Uterus (tissue), 2 donors: ENCODE data around the gene ALKBH6.

ENCODE experiments used
- POLR2A ChIP-seq, 2 donors: fragments of 450-650 bp; IDR thresholded peaks; one replicate each; pipeline ENCODE4 v1.6.1; 2016; ENCODE audit warnings: antibody characterized with exemption in 2 of 2, mild to moderate bottlenecking in 1 of 2, moderate library complexity in 1 of 2
- TF ChIP-seq, protein P1 (sequence below), 4 experiments: fragments of 200-600 bp in 2 of 4; fragments of 450-650 bp in 2 of 4; sonication (generic) in 2 of 4; IDR thresholded peaks; one replicate each; pipeline ENCODE4 v1.5.1; 2016 to 2019; ENCODE audit warnings: antibody characterized with exemption in 4 of 4, mild to moderate bottlenecking in 2 of 4, moderate library complexity in 1 of 4

- TF ChIP-seq, protein P1, sequence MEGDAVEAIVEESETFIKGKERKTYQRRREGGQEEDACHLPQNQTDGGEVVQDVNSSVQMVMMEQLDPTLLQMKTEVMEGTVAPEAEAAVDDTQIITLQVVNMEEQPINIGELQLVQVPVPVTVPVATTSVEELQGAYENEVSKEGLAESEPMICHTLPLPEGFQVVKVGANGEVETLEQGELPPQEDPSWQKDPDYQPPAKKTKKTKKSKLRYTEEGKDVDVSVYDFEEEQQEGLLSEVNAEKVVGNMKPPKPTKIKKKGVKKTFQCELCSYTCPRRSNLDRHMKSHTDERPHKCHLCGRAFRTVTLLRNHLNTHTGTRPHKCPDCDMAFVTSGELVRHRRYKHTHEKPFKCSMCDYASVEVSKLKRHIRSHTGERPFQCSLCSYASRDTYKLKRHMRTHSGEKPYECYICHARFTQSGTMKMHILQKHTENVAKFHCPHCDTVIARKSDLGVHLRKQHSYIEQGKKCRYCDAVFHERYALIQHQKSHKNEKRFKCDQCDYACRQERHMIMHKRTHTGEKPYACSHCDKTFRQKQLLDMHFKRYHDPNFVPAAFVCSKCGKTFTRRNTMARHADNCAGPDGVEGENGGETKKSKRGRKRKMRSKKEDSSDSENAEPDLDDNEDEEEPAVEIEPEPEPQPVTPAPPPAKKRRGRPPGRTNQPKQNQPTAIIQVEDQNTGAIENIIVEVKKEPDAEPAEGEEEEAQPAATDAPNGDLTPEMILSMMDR (IDR thresholded peaks at IDR 0.05), result no peak
- TF ChIP-seq POLR2A (IDR thresholded peaks at IDR 0.05), result no peak
These were observed 17.3 kb upstream of the ALKBH6 start for GRCh38 chr19:36031308-36031707.
